HEK293 (cell line): ENCODE measurements around the gene RIPOR1.

Experiments used
- GFI1B ChIP-seq: fragments of 450-650 bp; formaldehyde crosslinking; IDR thresholded peaks from 2 replicates; pipeline ENCODE4 v1.5.1; 2016; ENCODE audit warnings: missing biosample characterization, missing genetic modification characterization
- KLF7 ChIP-seq: fragments of 450-650 bp; formaldehyde crosslinking; IDR thresholded peaks from 2 replicates; pipeline ENCODE4 v1.5.1; 2016; ENCODE audit warnings: missing biosample characterization, missing genetic modification characterization, borderline replicate concordance
- KLF9 ChIP-seq: fragments of 450-650 bp; formaldehyde crosslinking; IDR thresholded peaks from 2 replicates; pipeline ENCODE4 v1.5.1; 2016; ENCODE audit warnings: missing biosample characterization, missing genetic modification characterization, low read depth
- MYNN ChIP-seq: fragments of 450-650 bp; formaldehyde crosslinking; IDR thresholded peaks from 2 replicates; pipeline ENCODE4 v1.5.1; 2016; ENCODE audit warnings: missing biosample characterization, missing genetic modification characterization, borderline replicate concordance
- MZF1 ChIP-seq: fragments of 450-650 bp; formaldehyde crosslinking; IDR thresholded peaks from 2 replicates; pipeline ENCODE4 v1.5.1; 2017; ENCODE audit warnings: missing biosample characterization, missing genetic modification characterization, borderline replicate concordance
- RBAK ChIP-seq: fragments of 450-650 bp; formaldehyde crosslinking; IDR thresholded peaks from 2 replicates; pipeline ENCODE4 v1.5.1; 2016; ENCODE audit warnings: missing biosample characterization, missing genetic modification characterization
- SETDB1 ChIP-seq: IDR thresholded peaks from one replicate; pipeline ENCODE4 v1.6.1; 2017; ENCODE audit warnings: mild to moderate bottlenecking, low read length, moderate library complexity, mixed read lengths; ENCODE audit not compliant: insufficient read length
- ZEB2 ChIP-seq: fragments of 450-650 bp; formaldehyde crosslinking; IDR thresholded peaks from 2 replicates; pipeline ENCODE4 v1.5.1; 2016; ENCODE audit warnings: missing biosample characterization, missing genetic modification characterization
- ZNF121 ChIP-seq: fragments of 450-650 bp; formaldehyde crosslinking; IDR thresholded peaks from 2 replicates; pipeline ENCODE4 v1.5.1; 2016; ENCODE audit warnings: missing biosample characterization, missing genetic modification characterization
- ZNF211 ChIP-seq: fragments of 450-650 bp; formaldehyde crosslinking; IDR thresholded peaks from 2 replicates; pipeline ENCODE4 v1.5.1; 2016; ENCODE audit warnings: low read depth, missing biosample characterization, missing genetic modification characterization
- ZNF214 ChIP-seq: fragments of 450-650 bp; formaldehyde crosslinking; IDR thresholded peaks from 2 replicates; pipeline ENCODE4 v1.5.1; 2017; ENCODE audit warnings: missing biosample characterization, mild to moderate bottlenecking, missing genetic modification characterization, borderline replicate concordance
- ZNF221 ChIP-seq: fragments of 450-650 bp; formaldehyde crosslinking; IDR thresholded peaks from 2 replicates; pipeline ENCODE4 v1.5.1; 2017; ENCODE audit warnings: missing biosample characterization, missing genetic modification characterization, borderline replicate concordance
- ZNF223 ChIP-seq: fragments of 450-650 bp; formaldehyde crosslinking; IDR thresholded peaks from 2 replicates; pipeline ENCODE4 v1.5.1; 2016; ENCODE audit warnings: missing biosample characterization, missing genetic modification characterization
- ZNF239 ChIP-seq: fragments of 450-650 bp; formaldehyde crosslinking; IDR thresholded peaks from 2 replicates; pipeline ENCODE4 v1.5.1; 2016; ENCODE audit warnings: missing biosample characterization, missing genetic modification characterization
- ZNF292 ChIP-seq: fragments of 450-650 bp; formaldehyde crosslinking; IDR thresholded peaks from 2 replicates; pipeline ENCODE4 v1.5.1; 2016; ENCODE audit warnings: low read depth, missing biosample characterization, missing genetic modification characterization, borderline replicate concordance
- ZNF311 ChIP-seq: fragments of 450-650 bp; formaldehyde crosslinking; IDR thresholded peaks from 2 replicates; pipeline ENCODE4 v1.5.1; 2017; ENCODE audit warnings: missing biosample characterization, missing genetic modification characterization, borderline replicate concordance
- ZNF426 ChIP-seq: fragments of 450-650 bp; formaldehyde crosslinking; IDR thresholded peaks from 2 replicates; pipeline ENCODE4 v1.5.1; 2017; ENCODE audit warnings: missing biosample characterization, missing genetic modification characterization, mild to moderate bottlenecking, inconsistent platforms, moderate library complexity
- ZNF501 ChIP-seq: fragments of 450-650 bp; formaldehyde crosslinking; IDR thresholded peaks from 2 replicates; pipeline ENCODE4 v1.5.1; 2016; ENCODE audit warnings: missing biosample characterization, missing genetic modification characterization
- ZNF621 ChIP-seq: fragments of 450-650 bp; formaldehyde crosslinking; IDR thresholded peaks from 2 replicates; pipeline ENCODE4 v1.5.1; 2017; ENCODE audit warnings: missing biosample characterization, missing genetic modification characterization
- ZNF623 ChIP-seq: fragments of 450-650 bp; formaldehyde crosslinking; IDR thresholded peaks from 2 replicates; pipeline ENCODE4 v1.5.1; 2016; ENCODE audit warnings: missing biosample characterization, missing genetic modification characterization
- ZNF624 ChIP-seq: fragments of 450-650 bp; formaldehyde crosslinking; IDR thresholded peaks from 2 replicates; pipeline ENCODE4 v1.5.1; 2017; ENCODE audit warnings: missing biosample characterization, missing genetic modification characterization
- ZNF629 ChIP-seq: fragments of 450-650 bp; formaldehyde crosslinking; IDR thresholded peaks from 2 replicates; pipeline ENCODE4 v1.5.1; 2017; ENCODE audit warnings: missing biosample characterization, missing genetic modification characterization
- ZNF701 ChIP-seq: fragments of 450-650 bp; formaldehyde crosslinking; IDR thresholded peaks from 2 replicates; pipeline ENCODE4 v1.5.1; 2016; ENCODE audit warnings: missing biosample characterization, missing genetic modification characterization
- ZNF707 ChIP-seq: fragments of 450-650 bp; formaldehyde crosslinking; IDR thresholded peaks from 2 replicates; pipeline ENCODE4 v1.5.1; 2016; ENCODE audit warnings: missing biosample characterization, missing genetic modification characterization
- ZNF76 ChIP-seq: fragments of 450-650 bp; formaldehyde crosslinking; IDR thresholded peaks from 2 replicates; pipeline ENCODE4; 2016; ENCODE audit warnings: low read depth, missing biosample characterization, missing genetic modification characterization, borderline replicate concordance
- ZNF843 ChIP-seq: fragments of 450-650 bp; formaldehyde crosslinking; IDR thresholded peaks from 2 replicates; pipeline ENCODE4 v1.5.1; 2016; ENCODE audit warnings: missing biosample characterization, missing genetic modification characterization
- ZSCAN23 ChIP-seq: fragments of 450-650 bp; formaldehyde crosslinking; IDR thresholded peaks from 2 replicates; pipeline ENCODE4 v1.5.1; 2016; ENCODE audit warnings: missing biosample characterization, missing genetic modification characterization
- ZXDB ChIP-seq: fragments of 450-650 bp; formaldehyde crosslinking; IDR thresholded peaks from 2 replicates; pipeline ENCODE4 v1.5.1; 2016; ENCODE audit warnings: missing biosample characterization, missing genetic modification characterization
- TF ChIP-seq, protein P1 (sequence below): fragments of 450-650 bp; formaldehyde crosslinking; IDR thresholded peaks from 2 replicates; pipeline ENCODE4 v1.5.1; 2016; ENCODE audit warnings: missing biosample characterization, missing genetic modification characterization
- TF ChIP-seq, protein P2 (sequence below): IDR thresholded peaks from 2 replicates; pipeline ENCODE4 v1.6.1; 2011; ENCODE audit warnings: mild to moderate bottlenecking, low read depth, low read length, borderline replicate concordance
- TF ChIP-seq, protein P3 (sequence below): fragments of 450-650 bp; formaldehyde crosslinking; IDR thresholded peaks from 2 replicates; pipeline ENCODE4 v1.5.1; 2017; ENCODE audit warnings: missing biosample characterization, missing genetic modification characterization
- TF ChIP-seq, protein P4 (sequence below): fragments of 450-650 bp; formaldehyde crosslinking; IDR thresholded peaks from 2 replicates; pipeline ENCODE4 v1.5.1; 2017; ENCODE audit warnings: missing biosample characterization, mild to moderate bottlenecking, missing genetic modification characterization, moderate library complexity
- TF ChIP-seq, protein P5 (sequence below): fragments of 450-650 bp; formaldehyde crosslinking; IDR thresholded peaks from 2 replicates; pipeline ENCODE4 v1.5.1; 2016; ENCODE audit warnings: missing biosample characterization, missing genetic modification characterization

The RIPOR1 gene

DNA sequence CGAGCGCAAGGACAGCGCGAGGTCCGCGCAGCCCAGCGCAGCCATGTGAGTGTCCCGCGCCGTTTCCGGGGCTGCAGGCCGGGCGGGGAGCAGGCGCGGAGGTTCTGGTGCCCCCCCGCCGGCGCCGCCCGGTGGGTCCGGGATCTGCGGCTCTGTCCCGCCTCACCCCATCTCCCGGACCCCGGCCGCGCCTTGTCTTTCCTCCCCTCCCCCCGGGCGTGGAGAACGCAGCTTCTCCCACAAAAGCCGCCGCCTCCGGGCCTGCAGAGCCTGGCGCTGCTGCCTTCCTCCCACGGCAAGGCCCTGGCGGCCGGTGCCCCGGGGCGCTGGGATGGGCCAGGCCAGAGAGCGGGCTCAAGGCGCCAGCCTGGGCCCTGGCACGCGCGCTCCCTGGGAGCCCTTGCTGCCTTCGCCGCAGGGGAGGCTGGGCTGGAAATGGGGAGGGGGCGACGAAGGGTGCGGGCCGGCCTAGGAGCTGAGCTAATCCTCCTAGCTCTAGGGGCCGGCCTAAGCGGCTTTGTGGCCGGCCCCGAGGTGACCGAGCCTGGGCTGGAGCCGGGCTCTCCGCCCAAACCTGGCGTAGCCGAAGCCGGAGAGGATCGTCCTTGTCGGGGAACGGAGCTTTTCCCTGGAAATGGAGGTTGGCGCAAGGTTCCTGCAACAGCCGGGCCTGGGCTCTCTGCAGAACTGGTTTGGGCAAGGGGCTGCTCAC, 397 bp downstream of the RIPOR1 start (continued):
- TF ChIP-seq ZNF623 (tag by site-specific recombination), result no peak
- TF ChIP-seq ZNF624 (tag by site-specific recombination), result no peak
- TF ChIP-seq, protein P1, sequence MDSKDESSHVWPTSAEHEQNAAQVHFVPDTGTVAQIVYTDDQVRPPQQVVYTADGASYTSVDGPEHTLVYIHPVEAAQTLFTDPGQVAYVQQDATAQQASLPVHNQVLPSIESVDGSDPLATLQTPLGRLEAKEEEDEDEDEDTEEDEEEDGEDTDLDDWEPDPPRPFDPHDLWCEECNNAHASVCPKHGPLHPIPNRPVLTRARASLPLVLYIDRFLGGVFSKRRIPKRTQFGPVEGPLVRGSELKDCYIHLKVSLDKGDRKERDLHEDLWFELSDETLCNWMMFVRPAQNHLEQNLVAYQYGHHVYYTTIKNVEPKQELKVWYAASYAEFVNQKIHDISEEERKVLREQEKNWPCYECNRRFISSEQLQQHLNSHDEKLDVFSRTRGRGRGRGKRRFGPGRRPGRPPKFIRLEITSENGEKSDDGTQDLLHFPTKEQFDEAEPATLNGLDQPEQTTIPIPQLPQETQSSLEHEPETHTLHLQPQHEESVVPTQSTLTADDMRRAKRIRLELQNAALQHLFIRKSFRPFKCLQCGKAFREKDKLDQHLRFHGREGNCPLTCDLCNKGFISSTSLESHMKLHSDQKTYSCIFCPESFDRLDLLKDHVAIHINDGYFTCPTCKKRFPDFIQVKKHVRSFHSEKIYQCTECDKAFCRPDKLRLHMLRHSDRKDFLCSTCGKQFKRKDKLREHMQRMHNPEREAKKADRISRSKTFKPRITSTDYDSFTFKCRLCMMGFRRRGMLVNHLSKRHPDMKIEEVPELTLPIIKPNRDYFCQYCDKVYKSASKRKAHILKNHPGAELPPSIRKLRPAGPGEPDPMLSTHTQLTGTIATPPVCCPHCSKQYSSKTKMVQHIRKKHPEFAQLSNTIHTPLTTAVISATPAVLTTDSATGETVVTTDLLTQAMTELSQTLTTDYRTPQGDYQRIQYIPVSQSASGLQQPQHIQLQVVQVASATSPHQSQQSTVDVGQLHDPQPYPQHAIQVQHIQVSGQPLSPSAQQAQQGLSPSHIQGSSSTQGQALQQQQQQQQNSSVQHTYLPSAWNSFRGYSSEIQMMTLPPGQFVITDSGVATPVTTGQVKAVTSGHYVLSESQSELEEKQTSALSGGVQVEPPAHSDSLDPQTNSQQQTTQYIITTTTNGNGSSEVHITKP (tag by site-specific recombination), result no peak
- TF ChIP-seq ZNF621 (tag by site-specific recombination), result no peak
- no peak for TF ChIP-seq ZNF223 (tag by site-specific recombination)
- TF ChIP-seq SETDB1, result no peak
- TF ChIP-seq ZNF501 (tag by site-specific recombination), result no peak
- no peak for TF ChIP-seq ZNF311 (tag by site-specific recombination)
- TF ChIP-seq, protein P2, sequence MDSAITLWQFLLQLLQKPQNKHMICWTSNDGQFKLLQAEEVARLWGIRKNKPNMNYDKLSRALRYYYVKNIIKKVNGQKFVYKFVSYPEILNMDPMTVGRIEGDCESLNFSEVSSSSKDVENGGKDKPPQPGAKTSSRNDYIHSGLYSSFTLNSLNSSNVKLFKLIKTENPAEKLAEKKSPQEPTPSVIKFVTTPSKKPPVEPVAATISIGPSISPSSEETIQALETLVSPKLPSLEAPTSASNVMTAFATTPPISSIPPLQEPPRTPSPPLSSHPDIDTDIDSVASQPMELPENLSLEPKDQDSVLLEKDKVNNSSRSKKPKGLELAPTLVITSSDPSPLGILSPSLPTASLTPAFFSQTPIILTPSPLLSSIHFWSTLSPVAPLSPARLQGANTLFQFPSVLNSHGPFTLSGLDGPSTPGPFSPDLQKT, result no peak
- no peak for TF ChIP-seq ZNF239
- TF ChIP-seq ZNF214 (tag by site-specific recombination), result no peak
- no peak for TF ChIP-seq GFI1B (tag by site-specific recombination)
- TF ChIP-seq ZNF121 (tag by site-specific recombination), result peak; percentile 87
- TF ChIP-seq ZNF292 (tag by site-specific recombination), result no peak
- no peak for TF ChIP-seq ZNF426 (tag by site-specific recombination)
- TF ChIP-seq ZNF629, result no peak
- no peak for TF ChIP-seq ZEB2 (tag by site-specific recombination)
- no peak for TF ChIP-seq MZF1
- TF ChIP-seq ZNF701 (tag by site-specific recombination), result no peak
- TF ChIP-seq ZNF843 (tag by site-specific recombination), result no peak
- no peak for TF ChIP-seq RBAK (tag by site-specific recombination)
- TF ChIP-seq, protein P3, sequence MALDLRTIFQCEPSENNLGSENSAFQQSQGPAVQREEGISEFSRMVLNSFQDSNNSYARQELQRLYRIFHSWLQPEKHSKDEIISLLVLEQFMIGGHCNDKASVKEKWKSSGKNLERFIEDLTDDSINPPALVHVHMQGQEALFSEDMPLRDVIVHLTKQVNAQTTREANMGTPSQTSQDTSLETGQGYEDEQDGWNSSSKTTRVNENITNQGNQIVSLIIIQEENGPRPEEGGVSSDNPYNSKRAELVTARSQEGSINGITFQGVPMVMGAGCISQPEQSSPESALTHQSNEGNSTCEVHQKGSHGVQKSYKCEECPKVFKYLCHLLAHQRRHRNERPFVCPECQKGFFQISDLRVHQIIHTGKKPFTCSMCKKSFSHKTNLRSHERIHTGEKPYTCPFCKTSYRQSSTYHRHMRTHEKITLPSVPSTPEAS (tag by site-specific recombination), result no peak
- peak; percentile 27; the same call in 1 of the 2 replicates for TF ChIP-seq ZXDB (tag by site-specific recombination)
- TF ChIP-seq ZNF221 (tag by site-specific recombination), result no peak
- no peak for TF ChIP-seq KLF7 (tag by site-specific recombination)
- TF ChIP-seq MYNN (tag by site-specific recombination), result no peak
- TF ChIP-seq ZNF211 (tag by site-specific recombination), result no peak
- TF ChIP-seq, protein P4, sequence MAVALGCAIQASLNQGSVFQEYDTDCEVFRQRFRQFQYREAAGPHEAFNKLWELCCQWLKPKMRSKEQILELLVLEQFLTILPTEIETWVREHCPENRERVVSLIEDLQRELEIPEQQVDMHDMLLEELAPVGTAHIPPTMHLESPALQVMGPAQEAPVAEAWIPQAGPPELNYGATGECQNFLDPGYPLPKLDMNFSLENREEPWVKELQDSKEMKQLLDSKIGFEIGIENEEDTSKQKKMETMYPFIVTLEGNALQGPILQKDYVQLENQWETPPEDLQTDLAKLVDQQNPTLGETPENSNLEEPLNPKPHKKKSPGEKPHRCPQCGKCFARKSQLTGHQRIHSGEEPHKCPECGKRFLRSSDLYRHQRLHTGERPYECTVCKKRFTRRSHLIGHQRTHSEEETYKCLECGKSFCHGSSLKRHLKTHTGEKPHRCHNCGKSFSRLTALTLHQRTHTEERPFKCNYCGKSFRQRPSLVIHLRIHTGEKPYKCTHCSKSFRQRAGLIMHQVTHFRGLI (tag by site-specific recombination), result no peak
- no peak for TF ChIP-seq ZNF707 (tag by site-specific recombination)
- no peak for TF ChIP-seq ZSCAN23
- TF ChIP-seq KLF9 (tag by site-specific recombination), result no peak
- TF ChIP-seq, protein P5, sequence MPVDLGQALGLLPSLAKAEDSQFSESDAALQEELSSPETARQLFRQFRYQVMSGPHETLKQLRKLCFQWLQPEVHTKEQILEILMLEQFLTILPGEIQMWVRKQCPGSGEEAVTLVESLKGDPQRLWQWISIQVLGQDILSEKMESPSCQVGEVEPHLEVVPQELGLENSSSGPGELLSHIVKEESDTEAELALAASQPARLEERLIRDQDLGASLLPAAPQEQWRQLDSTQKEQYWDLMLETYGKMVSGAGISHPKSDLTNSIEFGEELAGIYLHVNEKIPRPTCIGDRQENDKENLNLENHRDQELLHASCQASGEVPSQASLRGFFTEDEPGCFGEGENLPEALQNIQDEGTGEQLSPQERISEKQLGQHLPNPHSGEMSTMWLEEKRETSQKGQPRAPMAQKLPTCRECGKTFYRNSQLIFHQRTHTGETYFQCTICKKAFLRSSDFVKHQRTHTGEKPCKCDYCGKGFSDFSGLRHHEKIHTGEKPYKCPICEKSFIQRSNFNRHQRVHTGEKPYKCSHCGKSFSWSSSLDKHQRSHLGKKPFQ (tag by site-specific recombination), result no peak
- TF ChIP-seq ZNF76 (tag by site-specific recombination), result no peak; the same call in 1 of the 2 replicates
